Ovary (tissue), 9 donors: ENCODE measurements around the gene PTPA. TPM values are rescaled to one million over a fixed set of nuclear protein-coding genes. Genes with fewer than 3 reads are reported as not detected.

Experiments
- DNase-seq, 5 donors: peaks; one replicate each; pipeline ENCODE4 v3.0.0-alpha.2; 2019 to 2020
- H3K27ac ChIP-seq, 2 donors: fragments of 200-600 bp; one replicate each; pipeline versions ENCODE4 v1.5.1 to v1.8.0; 2019 to 2022
- H3K27me3 ChIP-seq: fragments of 200-600 bp; one replicate; pipeline ENCODE4 v1.8.0; 2022
- H3K36me3 ChIP-seq: fragments of 200-600 bp; sonication (generic); one replicate; pipeline ENCODE4 v1.5.1; 2019
- H3K4me1 ChIP-seq: one replicate; pipeline ENCODE4 v1.8.1; 2013; ENCODE audit warnings: mild to moderate bottlenecking, moderate library complexity; ENCODE audit not compliant: insufficient read depth
- H3K4me3 ChIP-seq: fragments of 200-600 bp; sonication (generic); one replicate; pipeline ENCODE4 v1.5.1; 2017
- H3K9me3 ChIP-seq, 2 donors: fragments of 200-600 bp in 1 of 2; sonication (generic) in 1 of 2; one replicate each; pipeline versions ENCODE4 v1.5.1 to v1.8.1; 2013 to 2019; ENCODE audit warnings: mild to moderate bottlenecking in 1 of 2, moderate library complexity in 1 of 2
- EP300 ChIP-seq: sonication (generic); formaldehyde crosslinking; IDR thresholded peaks from one replicate; pipeline ENCODE4 v1.6.1; 2017; ENCODE audit warnings: antibody characterized with exemption
- POLR2A ChIP-seq: fragments of 450-650 bp; IDR thresholded peaks from one replicate; pipeline ENCODE4 v1.6.1; 2017; ENCODE audit warnings: antibody characterized with exemption, mild to moderate bottlenecking, moderate library complexity
- WGBS, 3 donors: extraction: QIAGEN DNeasy Blood & Tissue Kit in 1 of 3; methylation state at CpG; one replicate each; pipeline versions ENCODE4 v1.1.5 to v1.1.7; 2013 to 2017; 5-methylcytosine and 5-hydroxymethylcytosine counted together
- intact Hi-C, 4 donors: fragments of 100-400 bp; cut with DNase I; formaldehyde crosslinking; loops; one replicate each; pipeline versions ENCODE4 v1.11.0 to v1.15.1; 2022 to 2023
- polyA plus RNA-seq, 2 donors: library from polyadenylated mRNA; stranded (reverse); fragments of 200-250 nt in 1 of 2; fragments of 350-450 nt in 1 of 2; fragmentation: Illumina TruSeq in 1 of 2; extraction: RNeasy Lipid Tissue Mini Kit (QIAGEN cat#74804) in 1 of 2; gene quantifications; one replicate each; pipeline ENCODE4 v1.2.3, GENCODE V29; 2013 to 2014
- total RNA-seq, 7 donors: library from RNA; depleted of rRNA in 2 of 7; stranded (reverse); fragments of >200 nt in 2 of 7; fragmentation: NEBNext Ultra II Directional in 3 of 7; extraction: Animal tissue kit (Norgen Biotek cat#: 25700) in 3 of 7; gene quantifications; one replicate each; pipeline versions ENCODE4 v1.1.0 to v1.2.4, GENCODE V29; 2016 to 2023
- TF ChIP-seq, protein P1 (sequence below), 3 donors: fragments of 450-650 bp in 2 of 3; fragments of 200-600 bp in 1 of 3; IDR thresholded peaks; one replicate each; pipeline versions ENCODE4 v1.5.1 to v1.8.0; 2016 to 2022; ENCODE audit warnings: antibody characterized with exemption in 3 of 3, mild to moderate bottlenecking in 1 of 3
- donor health status: DM: no; HTN: no; CAD: no; lungs with moderate emphysema.
- donor health status: DM: no; HTN: no; CAD: no.
- donor health status: Bipolar disorder and iron deficiency.
- donor health status: DM: yes; HTN: yes; CAD: no.
- donor health status: DM: no; HTN: no; CAD: no.
- donor health status: DM: yes; HTN: yes; CAD: no.

Gene PTPA
- total and polyA plus RNA-seq, 9 donors: 32.1 to 107 (median 89.2) TPM

DNA sequence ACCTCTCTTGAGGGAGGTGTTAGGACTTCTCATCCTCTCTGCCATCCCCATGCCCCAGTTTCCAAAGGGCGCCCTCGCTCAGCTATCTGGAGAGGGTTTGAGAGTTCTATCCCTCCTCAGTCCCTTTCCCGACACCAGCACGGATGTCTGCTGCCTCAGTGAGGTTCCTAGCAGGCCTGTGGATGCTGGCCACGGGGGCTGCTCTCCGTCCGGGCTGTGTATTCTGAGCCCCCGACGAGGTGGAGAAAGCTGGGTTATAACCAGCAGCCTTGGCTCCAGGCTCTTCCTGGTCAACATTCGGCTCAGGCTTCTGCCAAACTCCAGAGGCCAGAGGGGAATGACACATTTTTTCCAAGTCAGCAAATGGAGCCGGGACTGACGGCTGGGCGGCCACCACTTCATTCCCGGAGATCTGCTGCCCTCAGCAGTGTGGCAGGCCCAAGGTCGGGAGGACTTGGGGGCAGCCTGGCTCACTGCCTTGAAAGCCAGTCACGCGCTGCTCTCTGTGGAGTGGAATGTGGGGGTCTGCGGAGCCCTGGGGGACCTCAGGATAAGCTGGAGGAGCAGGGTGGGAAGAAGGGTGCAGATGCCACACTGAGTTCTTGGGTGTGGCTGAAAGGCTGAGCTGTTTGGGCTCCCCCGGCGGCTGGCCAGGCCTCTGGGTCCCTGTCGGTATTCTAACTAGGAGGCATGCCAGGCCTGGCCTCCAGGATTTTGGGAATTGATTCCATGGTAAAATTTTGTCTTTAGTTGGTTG lies 27.4 kb downstream of the PTPA start:
- 14 to 21% (median 20%) methylated on average over 21 of the region's 21 CpGs for WGBS, 3 donors
- Histone ChIP-seq H3K9me3 (no peaks in the 10 kb centered on the region), H3K4me3 (no peak overlapping the region), H3K27me3 (no peaks in the 10 kb centered on the region), H3K27ac (peak overlapping the region; percentile 79 to 98), H3K36me3 (no peaks in the 10 kb centered on the region), H3K4me1 (peaks cover 37% of the 10 kb centered on the region)
- DNase-seq: peak; percentile 62 to 82 (median 69)
- intact Hi-C loops: loop anchor here (2.0 to 10.0 kb wide), 5 partner anchors 274 to 636 kb away; partner anchors contain the start of gene NTMT1 (in 1 of the 4)
- TF ChIP-seq, protein P1, sequence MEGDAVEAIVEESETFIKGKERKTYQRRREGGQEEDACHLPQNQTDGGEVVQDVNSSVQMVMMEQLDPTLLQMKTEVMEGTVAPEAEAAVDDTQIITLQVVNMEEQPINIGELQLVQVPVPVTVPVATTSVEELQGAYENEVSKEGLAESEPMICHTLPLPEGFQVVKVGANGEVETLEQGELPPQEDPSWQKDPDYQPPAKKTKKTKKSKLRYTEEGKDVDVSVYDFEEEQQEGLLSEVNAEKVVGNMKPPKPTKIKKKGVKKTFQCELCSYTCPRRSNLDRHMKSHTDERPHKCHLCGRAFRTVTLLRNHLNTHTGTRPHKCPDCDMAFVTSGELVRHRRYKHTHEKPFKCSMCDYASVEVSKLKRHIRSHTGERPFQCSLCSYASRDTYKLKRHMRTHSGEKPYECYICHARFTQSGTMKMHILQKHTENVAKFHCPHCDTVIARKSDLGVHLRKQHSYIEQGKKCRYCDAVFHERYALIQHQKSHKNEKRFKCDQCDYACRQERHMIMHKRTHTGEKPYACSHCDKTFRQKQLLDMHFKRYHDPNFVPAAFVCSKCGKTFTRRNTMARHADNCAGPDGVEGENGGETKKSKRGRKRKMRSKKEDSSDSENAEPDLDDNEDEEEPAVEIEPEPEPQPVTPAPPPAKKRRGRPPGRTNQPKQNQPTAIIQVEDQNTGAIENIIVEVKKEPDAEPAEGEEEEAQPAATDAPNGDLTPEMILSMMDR (IDR thresholded peaks at IDR 0.05): no peak
- peak; percentile 14 for TF ChIP-seq POLR2A

DNA sequence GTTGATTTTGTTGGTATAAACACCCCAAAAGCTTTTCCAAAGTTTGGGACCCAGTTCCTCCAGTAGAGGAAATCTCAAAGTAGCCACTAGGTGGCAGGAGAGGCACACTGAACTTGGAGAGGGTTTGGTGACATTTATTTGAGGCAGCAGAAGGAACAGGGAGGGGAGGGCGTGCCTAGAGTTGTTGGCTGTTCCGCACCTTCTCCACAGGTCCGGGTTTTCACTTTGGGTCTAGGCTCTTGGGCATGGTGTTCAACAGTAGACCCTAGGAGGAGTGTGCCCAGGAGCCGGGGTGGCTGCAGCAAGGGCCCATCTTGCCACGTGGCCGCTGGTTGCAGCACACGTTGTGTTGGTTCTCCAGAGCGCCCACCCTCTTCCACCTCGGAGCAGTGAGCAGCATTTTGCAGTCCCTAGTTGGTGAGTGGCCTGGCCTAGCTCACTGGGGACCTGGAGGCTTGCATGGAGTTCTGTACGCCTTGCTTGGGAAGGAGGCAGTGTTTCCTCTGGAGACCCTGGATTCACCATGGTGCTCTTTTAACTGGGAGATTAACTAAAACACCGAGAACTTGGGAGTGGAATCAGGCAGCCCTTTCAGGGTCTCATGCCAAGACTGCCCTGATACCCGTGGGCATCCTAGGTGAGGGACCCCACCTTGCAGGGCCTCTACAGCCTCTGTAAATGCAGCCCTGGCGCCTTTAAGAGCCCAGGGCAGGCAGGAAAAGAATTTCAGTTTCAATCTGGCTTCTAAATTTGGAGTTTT lies 28.2 kb downstream of the PTPA start:
- TF ChIP-seq EP300 (no peak), POLR2A (peak; percentile 15)
- TF ChIP-seq, protein P1 (IDR thresholded peaks at IDR 0.05): peak; percentile 85 to 96 (median 96)
- peaks cover 43% of the 10 kb centered on the region for H3K4me1 ChIP-seq
- intact Hi-C loops: loop anchor here (2.0 to 10.0 kb wide), 5 partner anchors 273 to 635 kb away; partner anchors contain the start of gene NTMT1 (in 1 of the 4)

DNA sequence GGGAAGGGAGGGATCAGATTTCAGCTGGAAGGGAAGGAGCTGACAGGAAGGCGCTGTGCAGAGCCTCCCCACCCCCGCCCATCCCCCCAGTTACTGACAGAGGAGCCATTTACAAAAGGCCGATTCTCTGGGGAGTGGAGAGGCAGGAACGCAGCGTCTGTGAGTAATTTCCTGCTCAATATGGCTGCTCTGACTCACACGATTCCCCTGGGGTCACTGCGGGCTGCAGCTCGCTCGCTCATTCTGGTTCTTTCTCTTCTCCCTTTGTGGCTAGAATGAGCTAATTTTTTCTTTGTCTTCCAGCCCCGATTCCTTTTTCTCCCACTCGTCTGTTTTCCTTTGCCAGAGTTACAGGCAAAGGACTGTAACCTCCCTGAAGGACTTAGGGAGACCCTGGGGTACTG lies 28.8 kb downstream of the PTPA start:
- Histone ChIP-seq H3K27ac (peak overlapping the region; percentile 97 to 98), H3K27me3 (no peaks in the 10 kb centered on the region), H3K4me3 (peak overlapping the region; percentile 29), H3K9me3 (no peaks in the 10 kb centered on the region), H3K36me3 (no peaks in the 10 kb centered on the region), H3K4me1 (peaks cover 46% of the 10 kb centered on the region)
- intact Hi-C loops: loop anchor here (2.0 to 10.0 kb wide), 10 partner anchors 37 to 635 kb away; partner anchors contain the start of gene NTMT1 (in 1 of the 4)
- WGBS, 3 donors: 0 to 1% (median 0%) methylated on average over 11 of the region's 11 CpGs
- peak; percentile 76 for TF ChIP-seq EP300
- no peak for TF ChIP-seq POLR2A
- peak; percentile 86 to 95 (median 91) for DNase-seq

More for the DNA sequence above, 28.2 kb downstream of the PTPA start:
- no peaks in the 10 kb centered on the region for H3K27me3 ChIP-seq
- DNase-seq: peak; percentile 75 to 87 (median 78)
- peak overlapping the region; percentile 29 for H3K4me3 ChIP-seq
- no peaks in the 10 kb centered on the region for H3K36me3 ChIP-seq
- peak overlapping the region; percentile 97 to 98 for H3K27ac ChIP-seq
- no peaks in the 10 kb centered on the region for H3K9me3 ChIP-seq
- 3 to 7% (median 5%) methylated on average over 13 of the region's 13 CpGs for WGBS, 3 donors

DNA sequence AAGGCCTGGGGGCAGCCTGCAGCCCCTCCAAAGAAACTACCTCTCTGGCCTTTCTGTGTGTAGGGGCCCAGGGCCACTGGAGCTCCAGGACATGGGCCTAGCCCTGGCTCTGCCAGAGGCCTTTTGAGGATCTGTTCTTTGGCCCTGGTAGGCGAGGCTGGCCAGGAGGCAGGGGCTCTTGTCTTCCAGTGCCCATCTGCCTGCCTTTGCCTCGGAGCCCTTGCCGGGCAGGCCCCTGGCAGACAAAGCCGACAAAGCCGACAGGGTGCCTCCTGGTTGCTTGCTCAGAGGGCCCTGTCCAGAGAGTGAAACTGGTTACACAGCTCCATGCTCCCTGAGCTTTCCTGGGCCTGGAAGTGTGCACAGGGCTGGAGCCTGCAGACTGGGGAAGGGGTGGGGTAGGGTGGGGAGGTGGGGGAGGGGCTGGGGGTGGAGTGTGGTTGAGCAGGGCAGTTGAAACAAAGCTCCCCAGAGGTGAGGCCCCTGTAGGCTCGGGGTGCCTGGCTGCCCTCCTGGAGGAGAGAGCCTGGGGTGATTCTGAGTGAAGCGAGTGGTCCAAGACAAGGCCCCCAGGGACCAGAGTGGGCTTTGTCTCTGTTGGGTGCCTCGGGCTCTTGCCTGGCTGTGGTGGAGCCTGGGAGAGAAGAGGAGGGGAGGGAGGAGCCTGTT lies 29.3 kb downstream of the PTPA start:
- Histone ChIP-seq H3K9me3 (no peaks in the 10 kb centered on the region), H3K27ac (peak overlapping the region; percentile 97 to 98), H3K4me3 (peak overlapping the region; percentile 29), H3K27me3 (no peaks in the 10 kb centered on the region), H3K36me3 (no peaks in the 10 kb centered on the region), H3K4me1 (peaks cover 51% of the 10 kb centered on the region)
- intact Hi-C loops: loop anchor here in 3 of 4 donors (2.0 to 10.0 kb wide), 5 partner anchors 36 to 354 kb away; no protein-coding TSS in a partner anchor
- WGBS, 3 donors: 5 to 10% (median 9%) methylated on average over 8 of the region's 8 CpGs
- DNase-seq: peak; percentile 52 to 69 (median 65)
- TF ChIP-seq, protein P1 (IDR thresholded peaks at IDR 0.05): peak in 1 of 3 donors; percentile 10
- TF ChIP-seq EP300: no peak
